Stimulated activated naive CD8-positive, alpha-beta T cell treated with anti-CD3 and anti-CD28 coated beads, Interleukin-15, Interleukin-2, amounts not matched to agents 100 ng/mL and 50 ng/mL, for 24 hours (primary cell): Measurements from ENCODE around the gene UBE3B.

Experiments
- H3K27ac Mint-ChIP-seq: one replicate; pipeline ENCODE4 v1.8.0; 2021; ENCODE audit warnings: mild to moderate bottlenecking, mixed read lengths
- H3K27me3 Mint-ChIP-seq: one replicate; pipeline ENCODE4 v1.8.0; 2021; ENCODE audit warnings: mixed read lengths
- H3K36me3 Mint-ChIP-seq: one replicate; pipeline ENCODE4 v1.8.0; 2021; ENCODE audit warnings: low read depth, mixed read lengths
- H3K4me1 Mint-ChIP-seq: one replicate; pipeline ENCODE4 v1.8.0; 2021; ENCODE audit warnings: low read depth, mixed read lengths
- H3K4me3 Mint-ChIP-seq: one replicate; pipeline ENCODE4 v1.8.0; 2021; ENCODE audit warnings: mild to moderate bottlenecking, mixed read lengths
- H3K9me3 Mint-ChIP-seq: one replicate; pipeline ENCODE4 v1.8.0; 2021; ENCODE audit warnings: mixed read lengths

The UBE3B gene

DNA sequence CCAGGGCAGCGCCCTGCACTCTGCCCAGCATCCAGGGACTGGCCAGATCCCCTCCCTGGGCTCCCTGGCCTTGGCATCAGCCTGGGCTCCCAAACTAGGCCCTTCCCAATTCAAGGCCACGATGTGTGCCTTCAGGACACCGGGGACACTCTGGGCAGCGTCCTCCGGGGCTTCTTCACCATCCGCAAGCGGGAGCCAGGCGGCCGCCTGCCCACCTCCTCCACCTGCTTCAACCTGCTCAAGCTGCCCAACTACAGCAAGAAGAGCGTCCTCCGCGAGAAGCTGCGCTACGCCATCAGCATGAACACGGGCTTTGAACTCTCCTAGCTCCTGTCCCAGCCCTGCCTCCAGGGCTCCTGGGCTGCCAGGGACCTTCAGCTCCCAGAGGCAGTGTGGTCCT, 57.0 kb downstream of the UBE3B start:
- Mint-ChIP-seq H3K4me1 (no peaks in the 10 kb centered on the region), H3K27ac (no peak overlapping the region), H3K36me3 (peaks cover 16% of the 10 kb centered on the region), H3K27me3 (no peaks in the 10 kb centered on the region), H3K4me3 (no peak overlapping the region), H3K9me3 (no peaks in the 10 kb centered on the region)

DNA sequence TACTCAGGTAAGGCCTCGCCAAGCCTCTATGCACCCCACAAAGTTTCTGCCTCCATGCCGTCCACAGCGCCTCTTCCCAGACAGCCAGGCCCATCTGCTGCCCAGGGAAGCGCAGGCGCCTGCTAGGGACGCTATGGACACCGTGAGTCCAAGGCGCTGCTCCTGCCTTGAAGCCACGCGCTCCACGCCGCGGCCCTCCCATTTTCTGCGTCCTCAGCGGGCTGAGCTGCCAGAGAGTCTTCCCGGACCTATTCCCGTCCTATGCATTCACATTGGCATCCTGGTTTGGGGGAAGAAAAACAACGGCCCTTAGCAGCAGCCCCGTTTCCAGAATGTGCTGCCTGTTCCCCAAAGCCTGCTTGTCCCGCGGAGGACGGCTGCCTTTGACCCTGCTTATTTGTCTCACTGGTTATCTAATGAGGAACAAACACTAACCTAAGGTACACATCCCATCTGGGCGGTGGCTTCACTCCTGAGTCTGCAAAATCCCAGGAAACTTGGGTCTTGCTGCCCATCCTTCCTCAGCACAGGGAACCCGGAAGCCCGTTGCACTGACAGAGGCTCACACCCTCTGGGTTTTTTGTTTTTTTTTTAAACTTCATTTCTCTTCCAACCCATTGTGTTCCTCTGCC, 57.9 kb downstream of the UBE3B start:
- Mint-ChIP-seq H3K27ac (no peak overlapping the region), H3K9me3 (no peaks in the 10 kb centered on the region), H3K27me3 (no peaks in the 10 kb centered on the region), H3K4me3 (no peak overlapping the region), H3K4me1 (no peaks in the 10 kb centered on the region), H3K36me3 (peaks cover 13% of the 10 kb centered on the region)

DNA sequence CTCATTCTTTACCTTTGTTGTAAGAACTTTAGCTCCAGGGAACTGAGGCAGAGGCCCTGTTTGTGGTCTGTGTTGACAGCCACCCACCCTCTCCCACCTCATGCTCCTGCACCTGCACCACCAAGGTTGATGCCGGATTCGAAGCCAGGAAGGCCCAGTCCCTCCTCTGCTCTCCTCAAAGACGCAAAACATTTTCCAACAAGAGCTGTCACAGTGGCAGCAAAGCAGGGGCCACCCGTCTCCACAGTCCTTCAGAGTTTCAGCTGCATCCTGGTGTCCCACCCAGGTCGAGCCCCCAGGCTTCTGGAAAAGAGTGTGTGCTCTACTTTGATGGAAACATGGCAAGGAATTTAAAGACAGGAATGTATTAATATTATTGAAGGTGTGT, 58.4 kb downstream of the UBE3B start:
- Mint-ChIP-seq H3K36me3 (peaks cover 11% of the 10 kb centered on the region), H3K27ac (no peak overlapping the region), H3K27me3 (no peaks in the 10 kb centered on the region), H3K4me3 (no peak overlapping the region), H3K9me3 (no peaks in the 10 kb centered on the region), H3K4me1 (no peaks in the 10 kb centered on the region)

DNA sequence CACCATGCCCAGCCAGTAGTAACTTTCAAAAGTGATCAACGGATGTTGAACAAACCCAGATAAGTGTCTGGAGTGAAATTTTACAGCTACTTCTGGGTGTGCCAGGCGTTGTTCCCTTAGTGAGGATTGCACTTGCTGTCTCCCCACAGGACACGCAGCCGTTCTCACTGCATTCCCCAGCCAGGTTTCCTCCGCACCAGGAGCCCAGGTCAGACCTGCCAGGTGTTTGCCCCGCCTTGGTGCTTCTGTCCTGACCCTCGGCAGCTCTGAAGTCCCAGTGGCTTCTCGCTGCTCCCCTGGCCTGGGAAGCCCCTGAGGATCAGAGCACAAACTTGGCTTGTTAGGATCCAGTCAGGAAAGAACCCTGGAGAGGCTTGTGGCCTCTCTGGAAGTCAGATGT, 59.7 kb downstream of the UBE3B start:
- no peaks in the 10 kb centered on the region for H3K4me1 Mint-ChIP-seq
- no peak overlapping the region for H3K27ac Mint-ChIP-seq
- no peaks in the 10 kb centered on the region for H3K27me3 Mint-ChIP-seq
- H3K9me3 Mint-ChIP-seq: no peaks in the 10 kb centered on the region
- no peak overlapping the region for H3K4me3 Mint-ChIP-seq
- H3K36me3 Mint-ChIP-seq: peaks cover 8% of the 10 kb centered on the region

DNA sequence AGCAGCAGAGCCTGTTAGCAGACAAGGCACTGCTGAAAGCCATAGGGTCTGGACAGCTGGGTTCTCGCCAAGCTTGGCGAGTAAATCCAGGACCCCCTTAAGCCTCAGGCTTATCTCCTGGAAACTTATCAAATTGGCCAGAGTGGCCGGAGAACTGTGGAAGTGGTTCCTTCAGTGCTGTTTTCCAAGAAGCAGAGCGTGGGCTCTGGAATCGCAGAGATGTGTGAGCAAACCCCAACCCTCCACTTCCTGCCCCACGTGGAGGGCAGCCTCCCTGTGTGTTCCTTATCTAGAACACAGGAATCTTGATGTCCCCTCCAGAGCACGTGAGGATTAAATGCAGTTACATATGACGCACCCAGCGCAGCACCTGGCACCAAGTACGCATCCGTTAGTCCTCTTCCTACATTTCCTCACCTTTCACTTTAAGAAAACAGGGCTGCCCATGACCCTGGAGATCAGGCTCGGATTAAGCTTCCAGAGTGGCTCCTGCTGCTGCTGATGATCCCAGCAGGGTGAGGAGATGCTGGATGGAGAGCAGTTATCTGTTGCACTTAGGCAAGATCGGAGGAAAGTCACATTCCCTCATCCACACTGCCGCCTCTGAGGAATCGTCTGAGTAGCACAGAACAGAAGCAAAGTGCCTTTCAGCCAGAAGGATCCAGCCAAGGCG, 60.9 kb downstream of the UBE3B start:
- H3K27me3 Mint-ChIP-seq: no peaks in the 10 kb centered on the region
- no peak overlapping the region for H3K4me3 Mint-ChIP-seq
- H3K4me1 Mint-ChIP-seq: no peaks in the 10 kb centered on the region
- no peak overlapping the region for H3K27ac Mint-ChIP-seq
- H3K36me3 Mint-ChIP-seq: peaks cover 8% of the 10 kb centered on the region
- H3K9me3 Mint-ChIP-seq: no peaks in the 10 kb centered on the region

DNA sequence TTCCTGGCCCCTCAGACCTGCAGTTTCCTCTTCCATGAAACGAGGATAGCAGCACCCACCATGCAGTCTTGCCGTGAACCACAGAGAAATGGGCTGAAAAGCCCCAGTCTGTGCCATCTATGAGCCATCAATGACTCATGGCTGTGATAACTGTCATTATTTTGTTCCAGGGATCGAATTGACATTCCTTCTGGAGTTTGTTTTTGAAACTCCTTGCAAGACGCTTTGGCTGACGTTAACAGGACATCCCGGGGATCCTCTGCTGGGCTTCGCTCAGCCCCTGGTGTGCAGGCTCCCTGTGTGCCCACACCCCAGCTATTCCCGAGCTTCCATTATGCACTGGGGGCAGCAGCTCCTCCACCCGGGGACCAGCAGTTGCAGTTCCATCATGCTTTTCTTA, 62.1 kb downstream of the UBE3B start:
- Mint-ChIP-seq H3K27ac (no peak overlapping the region), H3K9me3 (no peaks in the 10 kb centered on the region), H3K4me1 (no peaks in the 10 kb centered on the region), H3K36me3 (peaks cover 7% of the 10 kb centered on the region), H3K27me3 (no peaks in the 10 kb centered on the region), H3K4me3 (no peak overlapping the region)

DNA sequence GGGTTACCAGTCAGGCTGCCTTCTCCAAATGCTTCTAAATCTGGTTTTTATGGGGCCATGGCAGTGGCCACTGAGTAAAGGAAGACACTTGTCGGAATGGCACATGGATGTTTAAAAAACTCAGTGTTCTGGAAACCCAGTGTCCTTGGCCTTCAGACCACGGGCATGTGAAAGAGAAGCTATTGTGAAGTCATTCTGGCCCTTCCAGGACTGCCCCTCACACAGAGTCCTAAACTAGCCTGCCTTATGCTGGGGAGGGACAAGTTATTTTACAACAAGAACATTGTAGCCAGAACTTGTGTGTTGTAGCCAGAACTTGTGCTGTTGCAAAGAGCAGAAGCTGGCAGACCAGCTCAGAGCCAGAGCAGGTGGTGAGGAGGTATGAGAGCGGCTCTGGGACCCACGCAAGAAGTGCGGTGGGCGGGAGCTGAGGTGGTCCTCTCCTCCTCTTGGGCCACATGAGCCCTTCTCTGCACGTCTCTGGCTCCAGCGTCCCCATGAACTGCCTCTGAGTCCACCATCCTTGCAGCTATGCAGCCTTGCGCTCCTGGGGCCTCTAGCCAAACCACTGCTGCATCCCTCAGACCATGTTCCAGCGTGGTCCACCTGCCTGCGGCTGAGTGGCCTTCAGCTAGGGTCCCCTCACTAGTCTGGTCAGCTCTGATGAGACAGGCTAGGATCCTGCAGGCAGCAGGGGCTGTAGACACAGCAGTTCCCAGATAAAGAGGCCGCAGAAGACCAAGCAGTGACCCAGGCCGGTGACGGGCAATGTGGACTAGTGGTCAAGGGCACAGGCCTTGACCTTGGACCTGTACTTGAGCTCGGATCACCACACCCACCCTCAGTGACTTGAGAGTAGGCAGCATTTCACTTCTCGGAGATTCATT, 63.3 kb downstream of the UBE3B start:
- Mint-ChIP-seq H3K9me3 (no peaks in the 10 kb centered on the region), H3K4me1 (peaks cover 7% of the 10 kb centered on the region), H3K27ac (no peak overlapping the region), H3K36me3 (no peaks in the 10 kb centered on the region), H3K27me3 (no peaks in the 10 kb centered on the region), H3K4me3 (no peak overlapping the region)

DNA sequence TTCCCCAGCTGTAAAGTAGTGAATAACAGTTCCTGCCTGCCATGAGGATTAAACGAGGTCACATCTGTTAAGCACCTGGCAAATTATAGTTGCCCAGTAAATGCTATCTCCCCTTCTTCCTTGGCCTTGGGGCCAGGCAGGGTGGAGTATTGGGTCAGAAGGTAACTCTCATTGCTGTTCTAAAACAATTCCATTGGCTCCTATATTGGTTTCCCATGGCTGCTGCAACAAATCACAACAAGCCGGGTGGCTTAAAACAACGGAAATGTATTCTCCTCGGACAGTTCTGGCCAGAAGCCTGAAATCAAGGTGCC, 63.9 kb downstream of the UBE3B start:
- H3K36me3 Mint-ChIP-seq: no peaks in the 10 kb centered on the region
- H3K4me3 Mint-ChIP-seq: no peak overlapping the region
- no peaks in the 10 kb centered on the region for H3K27me3 Mint-ChIP-seq
- H3K27ac Mint-ChIP-seq: no peak overlapping the region
- H3K9me3 Mint-ChIP-seq: no peaks in the 10 kb centered on the region
- peaks cover 7% of the 10 kb centered on the region for H3K4me1 Mint-ChIP-seq

DNA sequence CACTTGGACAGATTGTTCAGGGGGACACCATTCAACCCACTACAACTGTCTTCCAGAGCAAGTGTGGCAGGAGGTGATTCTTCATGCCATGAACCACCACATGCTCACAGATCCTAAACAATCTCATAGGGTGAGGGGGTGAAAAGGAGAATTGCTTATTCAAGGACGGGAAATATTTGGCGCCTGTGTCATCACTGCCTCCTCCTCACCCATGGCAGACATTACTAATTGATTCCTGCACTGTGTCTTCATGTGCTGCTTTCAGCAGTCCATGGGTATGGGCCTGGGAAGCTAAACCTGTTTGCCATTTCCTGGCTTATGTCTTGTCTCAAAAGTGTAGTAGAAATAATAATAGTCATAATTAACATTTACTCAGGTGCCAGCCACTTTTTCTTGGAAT, 64.6 kb downstream of the UBE3B start:
- Mint-ChIP-seq H3K27ac (no peak overlapping the region), H3K27me3 (peaks cover 4% of the 10 kb centered on the region), H3K4me3 (no peak overlapping the region), H3K4me1 (peaks cover 7% of the 10 kb centered on the region), H3K9me3 (no peaks in the 10 kb centered on the region), H3K36me3 (no peaks in the 10 kb centered on the region)

DNA sequence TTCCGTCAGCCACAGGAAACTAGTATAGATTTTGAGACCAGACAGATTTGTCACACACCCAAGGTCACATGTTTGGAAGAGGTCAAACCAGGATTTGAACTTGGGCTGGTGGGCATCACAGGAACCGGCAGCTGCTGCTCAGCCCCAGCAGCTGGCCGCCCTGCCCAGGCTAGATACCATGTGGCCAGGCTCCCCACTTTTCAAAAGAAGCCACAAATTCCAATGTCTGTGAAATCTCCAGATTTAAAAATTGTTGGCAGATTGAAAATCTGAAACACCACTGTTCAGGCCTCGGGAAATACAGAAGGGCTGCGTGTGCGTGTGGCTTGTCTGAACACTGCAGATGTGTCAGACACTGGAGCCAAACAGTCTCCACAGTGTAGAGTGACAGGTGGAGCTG, 65.4 kb downstream of the UBE3B start:
- H3K36me3 Mint-ChIP-seq: no peaks in the 10 kb centered on the region
- H3K9me3 Mint-ChIP-seq: no peaks in the 10 kb centered on the region
- H3K27ac Mint-ChIP-seq: no peak overlapping the region
- H3K27me3 Mint-ChIP-seq: peaks cover 12% of the 10 kb centered on the region
- no peak overlapping the region for H3K4me3 Mint-ChIP-seq
- H3K4me1 Mint-ChIP-seq: peaks cover 7% of the 10 kb centered on the region

DNA sequence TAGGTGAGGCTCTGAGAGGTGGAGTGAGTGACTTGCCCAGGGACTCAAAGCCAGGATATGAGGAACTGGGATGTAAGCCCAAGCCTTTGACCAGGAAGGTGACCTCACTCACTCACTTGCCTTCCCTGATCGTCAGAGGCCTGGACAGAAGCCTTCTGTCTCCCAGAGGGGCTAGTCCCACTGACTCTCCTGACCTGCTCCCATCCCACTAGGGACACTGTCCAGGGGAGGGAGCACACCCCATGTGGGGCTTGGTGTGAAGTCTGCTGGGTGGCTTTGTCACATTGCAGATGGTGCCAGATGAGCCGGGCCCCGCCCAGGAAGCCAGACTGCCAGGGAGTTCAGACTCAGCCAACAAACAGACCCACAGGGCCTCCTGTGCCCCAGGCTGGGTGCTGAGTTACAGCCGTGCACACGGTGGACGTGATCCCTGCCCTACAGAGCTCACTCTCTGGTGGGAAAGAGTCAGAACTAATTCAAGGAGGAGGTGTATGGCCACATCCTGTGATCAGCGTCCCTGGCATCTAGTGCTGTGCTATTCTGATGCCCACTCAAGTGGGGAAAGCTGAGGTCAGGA, 67.6 kb downstream of the UBE3B start:
- no peak overlapping the region for H3K4me3 Mint-ChIP-seq
- peaks cover 29% of the 10 kb centered on the region for H3K27me3 Mint-ChIP-seq
- peaks cover 7% of the 10 kb centered on the region for H3K4me1 Mint-ChIP-seq
- H3K27ac Mint-ChIP-seq: no peak overlapping the region
- H3K9me3 Mint-ChIP-seq: no peaks in the 10 kb centered on the region
- H3K36me3 Mint-ChIP-seq: no peaks in the 10 kb centered on the region

DNA sequence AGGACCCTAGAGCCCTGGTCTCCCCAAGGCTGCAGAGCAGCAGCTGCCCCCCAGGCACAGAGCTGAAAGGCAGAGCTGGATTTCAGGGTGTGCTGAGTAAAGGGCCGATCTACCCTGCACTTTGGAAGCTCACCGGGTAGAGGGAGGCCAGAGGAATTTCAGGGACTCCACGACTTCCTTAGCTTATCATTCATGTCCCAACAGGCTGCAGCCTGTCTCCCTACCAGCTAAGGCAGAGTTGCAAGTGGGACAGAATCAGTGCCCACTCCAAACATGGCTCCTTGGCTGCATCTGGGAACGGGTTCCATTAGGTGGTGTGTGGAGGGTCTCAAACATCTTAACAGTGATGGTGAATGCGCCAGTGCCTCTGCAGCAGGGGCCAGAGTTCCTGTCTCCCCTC, 68.4 kb downstream of the UBE3B start:
- H3K9me3 Mint-ChIP-seq: no peaks in the 10 kb centered on the region
- H3K27me3 Mint-ChIP-seq: peaks cover 29% of the 10 kb centered on the region
- peaks cover 7% of the 10 kb centered on the region for H3K4me1 Mint-ChIP-seq
- no peak overlapping the region for H3K4me3 Mint-ChIP-seq
- H3K27ac Mint-ChIP-seq: no peak overlapping the region
- no peaks in the 10 kb centered on the region for H3K36me3 Mint-ChIP-seq

DNA sequence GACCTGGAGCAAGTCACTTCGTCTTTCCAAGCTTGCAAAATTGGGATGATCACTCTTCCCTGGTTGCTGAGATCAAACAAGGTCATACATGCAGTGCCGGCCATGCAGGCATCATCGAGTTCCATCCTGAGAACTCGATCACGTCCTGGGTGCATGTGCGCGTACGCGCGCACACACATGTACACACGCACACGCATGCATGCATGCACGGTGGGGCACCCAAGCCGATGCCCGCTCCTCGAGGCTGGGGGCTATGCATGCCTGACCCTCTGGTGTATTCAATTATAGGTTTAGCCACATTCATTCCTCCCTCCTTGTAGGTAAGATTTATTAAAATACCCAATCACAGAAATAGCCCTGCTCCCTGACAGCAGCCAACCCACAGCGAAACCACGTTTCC, 69.9 kb downstream of the UBE3B start:
- H3K36me3 Mint-ChIP-seq: no peaks in the 10 kb centered on the region
- no peaks in the 10 kb centered on the region for H3K9me3 Mint-ChIP-seq
- H3K27me3 Mint-ChIP-seq: peaks cover 29% of the 10 kb centered on the region
- peaks cover 7% of the 10 kb centered on the region for H3K4me1 Mint-ChIP-seq
- no peak overlapping the region for H3K27ac Mint-ChIP-seq
- H3K4me3 Mint-ChIP-seq: no peak overlapping the region

DNA sequence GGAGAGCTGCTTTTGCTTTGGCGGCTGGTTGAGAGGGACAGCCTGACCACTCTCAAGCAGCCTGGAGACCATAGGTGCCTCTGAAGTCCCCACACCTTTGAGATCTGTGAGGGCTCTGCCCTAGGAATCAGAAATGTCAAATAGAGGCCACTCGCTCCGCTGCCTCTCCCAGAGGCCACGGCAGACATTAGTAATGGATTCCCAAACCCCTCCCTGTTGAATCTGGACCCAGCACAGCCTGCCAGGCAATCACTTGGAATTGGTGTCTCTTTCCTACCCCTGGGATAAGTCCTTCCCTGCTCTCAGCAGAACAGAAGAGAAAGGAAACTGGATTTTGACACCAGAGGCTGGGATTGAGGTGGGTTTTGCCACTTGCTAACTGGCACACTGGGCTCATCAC, 70.8 kb downstream of the UBE3B start:
- H3K27ac Mint-ChIP-seq: no peak overlapping the region
- H3K36me3 Mint-ChIP-seq: no peaks in the 10 kb centered on the region
- H3K4me3 Mint-ChIP-seq: no peak overlapping the region
- H3K27me3 Mint-ChIP-seq: peaks cover 29% of the 10 kb centered on the region
- H3K4me1 Mint-ChIP-seq: peaks cover 7% of the 10 kb centered on the region
- H3K9me3 Mint-ChIP-seq: no peaks in the 10 kb centered on the region

DNA sequence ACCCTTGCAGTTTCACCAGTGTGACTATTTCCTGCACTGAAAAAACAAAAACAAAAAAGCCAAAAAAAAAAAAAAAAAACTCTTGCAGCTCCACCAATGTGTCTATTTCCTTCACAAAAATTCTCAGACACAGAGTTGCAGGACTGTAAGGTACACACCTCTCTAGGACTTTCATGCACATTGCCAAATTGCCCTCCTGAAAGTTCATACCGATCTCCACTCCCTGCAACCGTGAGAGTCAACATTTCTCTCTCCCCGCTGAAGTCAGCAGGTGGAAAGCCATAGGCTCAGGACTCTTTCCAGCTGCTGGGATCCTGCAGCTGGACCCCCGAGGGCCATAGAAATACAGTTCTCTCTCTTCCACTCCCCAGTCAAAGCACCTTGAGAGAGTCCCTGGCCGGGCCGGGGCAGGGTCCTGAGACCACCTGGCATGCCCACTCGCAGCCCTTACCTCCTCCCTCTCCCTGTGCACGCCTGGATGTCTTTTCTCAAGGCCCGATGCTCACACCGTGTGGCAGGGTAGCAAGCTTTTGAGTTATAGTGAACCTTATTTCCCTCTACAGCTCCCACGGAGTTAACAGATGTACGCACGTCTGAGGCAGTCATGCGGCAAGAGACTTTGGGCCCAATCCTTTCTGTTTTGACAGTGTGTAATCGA, 72.3 kb downstream of the UBE3B start:
- Mint-ChIP-seq H3K27me3 (peaks cover 29% of the 10 kb centered on the region), H3K36me3 (no peaks in the 10 kb centered on the region), H3K27ac (no peak overlapping the region), H3K4me3 (no peak overlapping the region), H3K4me1 (peaks cover 6% of the 10 kb centered on the region), H3K9me3 (no peaks in the 10 kb centered on the region)
